SKM-1 treated with dmso at 0.1 percent for 144 hours (cell line): ENCODE data around the gene LFNG.
"Not testable (repeated sequence)": the region's sequence is repeated elsewhere in the genome, so short reads cannot be mapped to it uniquely, and the experiment has no call there.

ENCODE experiments used
- DNase-seq: peaks from one replicate; lab custom pipeline; 2025; ENCODE audit not compliant: unreplicated experiment; lab: John Stamatoyannopoulos, UW

Gene LFNG

GRCh38 chr7:2542916-2543871 lies 23.6 kb downstream of the LFNG start:
- DNase-seq: no peak

GRCh38 chr7:2544541-2545188 lies 25.1 kb downstream of the LFNG start:
- DNase-seq: no peak

- no peak for DNase-seq
These were observed 26.3 kb downstream of the LFNG start for GRCh38 chr7:2545746-2546425.

- no peak for DNase-seq
These were observed 27.4 kb downstream of the LFNG start for GRCh38 chr7:2546776-2547586.

DNA sequence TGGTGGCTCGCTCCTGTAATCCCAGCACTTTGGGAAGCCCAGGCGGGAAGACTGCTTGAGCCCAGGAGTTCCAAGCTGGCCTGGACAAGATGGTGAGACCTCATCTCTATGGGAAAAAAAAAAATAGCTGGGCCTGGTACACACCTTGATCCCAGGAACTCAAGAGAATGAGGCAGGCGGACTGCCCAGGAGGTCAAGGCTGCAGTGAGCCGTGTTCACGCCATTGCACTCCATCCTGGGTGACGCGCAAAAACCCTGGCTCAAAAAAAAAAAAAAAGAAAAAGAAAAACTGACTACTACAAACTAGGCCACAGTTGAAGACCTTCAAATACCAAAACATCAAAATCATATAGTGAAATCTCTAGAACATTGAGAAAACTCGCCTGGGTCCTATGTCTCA lies 31.8 kb downstream of the LFNG start:
- no peak for DNase-seq

DNA sequence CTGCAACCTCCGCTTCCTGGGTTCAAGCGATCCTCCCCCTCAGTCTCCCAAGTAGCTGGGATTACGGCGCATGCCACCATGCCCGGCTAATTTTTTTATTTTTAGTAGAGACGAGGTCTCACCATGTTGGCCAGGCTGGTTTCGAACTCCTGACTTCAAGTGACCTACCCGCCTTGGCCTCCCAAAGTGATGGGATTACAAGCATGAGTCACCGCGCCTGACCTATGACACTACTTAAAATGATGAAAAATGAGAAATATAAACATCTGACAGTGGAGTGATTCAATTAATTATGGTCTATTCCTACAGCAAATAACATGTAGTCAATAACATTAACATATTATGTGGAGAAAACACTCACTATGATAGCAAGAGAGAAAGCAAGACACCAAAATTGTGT lies 33.5 kb downstream of the LFNG start:
- DNase-seq: no peak

DNA sequence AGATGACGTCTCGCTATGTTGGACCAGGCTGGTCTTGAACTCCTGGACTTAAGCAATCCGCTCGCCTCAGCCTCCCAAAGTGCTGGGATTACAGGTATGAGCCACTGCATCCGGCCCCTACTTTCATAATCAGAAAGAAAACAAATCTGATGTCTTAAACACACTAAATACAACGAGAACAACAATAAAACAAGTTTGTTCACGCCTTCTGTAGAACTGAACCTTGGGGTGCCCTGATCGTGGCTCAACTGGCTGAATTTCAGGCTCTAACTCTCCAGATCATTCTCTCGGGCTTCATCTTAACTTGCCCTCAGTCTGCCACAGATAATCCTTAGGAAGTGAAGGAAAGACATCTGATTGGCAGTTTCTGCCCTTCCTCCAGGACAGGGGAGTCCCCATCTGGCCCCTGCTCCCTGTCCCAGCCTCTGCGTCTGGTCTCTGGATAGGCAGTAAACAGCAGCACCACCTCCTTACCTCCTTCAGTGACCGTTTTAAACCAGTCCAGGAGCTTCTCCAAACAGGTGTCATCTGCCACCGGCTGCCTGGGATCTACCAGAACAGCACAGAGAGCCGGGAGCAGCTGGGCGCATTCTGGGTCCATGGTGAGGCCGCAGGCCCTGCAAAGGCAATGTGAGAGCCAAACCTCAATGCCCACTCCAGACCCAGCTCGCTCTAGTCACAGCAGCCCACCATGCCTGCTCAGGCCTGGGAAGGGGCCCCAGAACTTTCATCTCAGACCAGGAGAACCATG lies 34.4 kb downstream of the LFNG start:
- DNase-seq: no peak

DNA sequence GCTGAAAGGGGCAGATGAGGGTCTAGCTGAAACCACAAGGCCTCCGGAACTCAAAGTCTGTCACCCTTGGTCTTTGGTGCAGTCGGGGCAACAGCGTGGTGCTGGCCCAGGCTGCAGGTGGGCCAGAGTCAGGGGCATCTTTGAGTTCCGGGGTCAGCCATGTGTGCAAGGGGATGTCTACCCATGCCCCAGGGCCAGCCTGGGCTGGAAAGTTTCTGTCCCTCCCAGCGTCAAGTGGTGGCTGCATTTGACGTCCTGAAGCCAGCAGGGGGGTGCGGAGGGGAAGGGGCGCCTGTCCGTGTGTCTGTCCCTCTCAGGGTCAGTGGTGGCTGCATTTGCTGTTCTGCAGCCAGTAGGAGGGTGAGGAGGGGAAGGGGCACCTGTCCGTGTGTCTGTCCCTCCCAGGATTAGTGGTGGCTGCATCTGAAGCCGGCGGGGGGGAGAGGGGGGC lies 35.1 kb downstream of the LFNG start:
- DNase-seq: no peak

- DNase-seq: peak; percentile 96
These were observed 35.8 kb downstream of the LFNG start, which contains the start of gene BRAT1 for GRCh38 chr7:2555121-2556052. Gene BRAT1 (minus strand): TSS chr7:2555524. CDS start chr7:2554431, 1,093 bp downstream.

DNA sequence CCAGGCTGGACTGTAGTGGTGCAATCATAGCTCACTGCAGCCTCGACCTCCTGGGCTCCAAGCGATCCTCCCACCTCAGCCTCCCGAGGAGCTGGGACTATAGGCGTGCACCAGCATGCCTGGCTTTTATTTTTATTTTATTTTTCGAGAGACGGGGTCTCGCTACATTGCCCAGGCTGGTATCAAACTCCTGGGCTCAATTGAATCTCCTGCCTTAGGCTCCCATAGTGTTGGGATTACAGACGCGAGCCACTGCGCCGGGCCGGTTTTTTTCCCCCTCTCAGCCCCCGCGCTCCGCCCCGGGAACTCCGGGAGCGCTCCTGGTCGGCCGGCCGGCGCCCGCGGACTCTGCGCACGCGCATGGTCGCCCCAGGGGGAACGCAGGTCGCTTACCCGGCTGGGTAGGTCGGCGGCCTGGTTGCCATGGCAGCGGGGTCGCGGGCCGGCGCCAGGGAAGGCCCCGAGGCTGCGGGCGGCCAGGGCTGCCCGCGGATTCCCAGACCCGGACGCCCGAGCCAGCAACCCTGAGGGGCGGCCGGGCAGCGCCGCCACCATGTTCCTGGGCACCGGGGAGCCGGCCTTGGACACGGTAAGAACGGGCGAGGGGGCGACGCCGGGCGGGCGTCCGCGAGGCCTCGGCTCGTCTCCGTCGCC lies 39.2 kb downstream of the LFNG start, which contains the start of gene IQCE:
Gene IQCE, plus strand, starts transcription at position 351 of the 654 bp plus-strand sequence. Its CDS starts 203 bp downstream, at position 554.
- DNase-seq: peak; percentile 78

DNA sequence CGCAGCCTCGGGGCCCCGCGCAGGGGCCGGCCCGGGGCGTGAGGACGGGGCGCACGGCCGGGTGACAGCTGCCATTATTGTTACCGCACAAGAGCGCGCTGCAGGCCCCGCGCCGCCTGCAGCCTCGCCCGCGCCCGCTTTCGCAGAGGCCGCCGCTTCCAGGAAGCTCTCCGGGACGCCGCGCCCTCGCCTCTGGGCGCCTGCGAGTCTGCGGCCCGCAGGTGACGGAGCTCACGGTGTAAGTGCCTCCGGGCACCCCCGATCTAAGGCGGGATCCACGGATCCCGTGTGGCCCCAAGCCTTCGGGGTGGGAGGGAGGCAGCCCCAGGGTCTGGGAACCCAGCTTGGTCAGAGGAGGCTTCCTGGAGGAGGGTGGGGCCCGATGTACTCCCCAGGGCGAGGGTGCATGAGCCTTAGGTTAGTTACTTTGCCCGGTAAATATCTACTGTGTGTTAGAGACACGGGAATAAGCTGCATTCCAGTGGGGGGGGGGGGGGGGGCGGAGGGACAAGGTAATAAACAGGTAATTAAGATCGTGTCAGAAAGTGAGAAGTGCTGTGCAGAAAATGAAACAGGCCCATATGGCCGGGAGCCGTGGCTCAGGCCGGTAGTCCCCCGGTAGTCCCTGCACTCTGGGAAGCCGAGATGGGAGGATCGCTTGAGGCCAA lies 39.8 kb downstream of the LFNG start:
- no peak for DNase-seq

DNA sequence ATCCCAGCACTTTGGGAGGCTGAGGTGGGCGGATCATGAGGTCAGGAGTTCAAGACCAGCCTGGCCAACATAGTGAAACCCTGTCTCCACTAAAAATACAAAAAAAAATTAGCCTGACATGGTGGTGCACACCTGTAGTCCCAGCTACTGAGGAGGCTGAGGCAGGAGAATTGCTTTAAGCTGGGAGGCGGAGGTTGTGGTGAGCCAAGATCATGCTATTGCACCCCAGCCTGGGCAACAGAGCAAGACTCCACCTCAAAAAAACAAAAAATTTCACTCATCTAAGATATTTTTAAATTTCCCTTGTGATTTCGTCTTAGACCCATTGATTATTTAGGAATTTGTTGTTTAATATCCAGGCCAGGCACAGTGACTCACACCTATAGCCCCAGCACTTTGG lies 44.4 kb downstream of the LFNG start:
- DNase-seq: not testable (repeated sequence)

GRCh38 chr7:2564970-2565540 lies 45.5 kb downstream of the LFNG start:
- DNase-seq: no peak

- no peak for DNase-seq
These were observed 46.8 kb downstream of the LFNG start for GRCh38 chr7:2566348-2566889.

- DNase-seq: no peak
These were observed 47.5 kb downstream of the LFNG start for GRCh38 chr7:2566890-2567678.

- no peak for DNase-seq
These were observed 48.2 kb downstream of the LFNG start for GRCh38 chr7:2567679-2568278.
